C4-2B (cell line): ENCODE data around the gene IL16.

ENCODE experiments used
- ZFX ChIP-seq: fragments of 450-650 bp; IDR thresholded peaks from 2 replicates; pipeline ENCODE4 v1.6.1; 2017
- TF ChIP-seq, protein P1 (sequence below): fragments of 450-650 bp; conservative IDR thresholded peaks from 2 replicates; pipeline ENCODE4 v1.5.1; 2017; ENCODE audit warnings: mild to moderate bottlenecking

DNA sequence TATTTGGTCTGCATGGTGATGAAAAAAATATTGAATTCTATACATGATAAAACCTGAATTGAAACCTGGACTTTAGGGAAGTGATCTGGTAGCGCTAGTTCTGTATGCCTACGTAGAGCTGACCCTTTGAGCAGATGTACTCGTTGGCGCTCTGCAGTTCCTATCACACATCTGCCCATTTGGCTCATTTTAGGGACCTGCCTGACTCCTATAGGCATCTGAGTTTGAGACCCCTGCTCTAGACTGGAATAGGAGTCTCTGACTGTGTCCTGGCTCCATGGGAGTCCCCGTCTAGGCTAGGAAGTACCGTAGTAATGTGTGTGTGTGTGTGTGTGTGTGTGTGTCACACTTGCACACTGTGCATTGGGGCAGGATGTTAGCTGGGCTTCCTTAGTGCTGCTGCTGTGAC lies 106.0 kb downstream of the IL16 start:
- TF ChIP-seq, protein P1, sequence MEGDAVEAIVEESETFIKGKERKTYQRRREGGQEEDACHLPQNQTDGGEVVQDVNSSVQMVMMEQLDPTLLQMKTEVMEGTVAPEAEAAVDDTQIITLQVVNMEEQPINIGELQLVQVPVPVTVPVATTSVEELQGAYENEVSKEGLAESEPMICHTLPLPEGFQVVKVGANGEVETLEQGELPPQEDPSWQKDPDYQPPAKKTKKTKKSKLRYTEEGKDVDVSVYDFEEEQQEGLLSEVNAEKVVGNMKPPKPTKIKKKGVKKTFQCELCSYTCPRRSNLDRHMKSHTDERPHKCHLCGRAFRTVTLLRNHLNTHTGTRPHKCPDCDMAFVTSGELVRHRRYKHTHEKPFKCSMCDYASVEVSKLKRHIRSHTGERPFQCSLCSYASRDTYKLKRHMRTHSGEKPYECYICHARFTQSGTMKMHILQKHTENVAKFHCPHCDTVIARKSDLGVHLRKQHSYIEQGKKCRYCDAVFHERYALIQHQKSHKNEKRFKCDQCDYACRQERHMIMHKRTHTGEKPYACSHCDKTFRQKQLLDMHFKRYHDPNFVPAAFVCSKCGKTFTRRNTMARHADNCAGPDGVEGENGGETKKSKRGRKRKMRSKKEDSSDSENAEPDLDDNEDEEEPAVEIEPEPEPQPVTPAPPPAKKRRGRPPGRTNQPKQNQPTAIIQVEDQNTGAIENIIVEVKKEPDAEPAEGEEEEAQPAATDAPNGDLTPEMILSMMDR: no peak
- no peak for TF ChIP-seq ZFX
